GM08714 (cell line): Measurements from ENCODE around the gene HENMT1.
A peak's percentile ranks its signal among the peaks of the same experiment; 100 is the strongest.
"Not testable (repeated sequence)": the region's sequence is repeated elsewhere in the genome, so short reads cannot be mapped to it uniquely, and the experiment has no call there.

Experiments
- H3K4me3 ChIP-seq: fragments of 200-500 bp; sonication (Bioruptor generic); 2 replicates; pipeline ENCODE4 v1.5.1; 2014; ENCODE audit warnings: mild to moderate bottlenecking, low read length, inconsistent platforms
- ZNF274 ChIP-seq: IDR thresholded peaks from 2 replicates; pipeline ENCODE4 v1.6.1; 2012; ENCODE audit warnings: mild to moderate bottlenecking, low read depth, low read length

The HENMT1 gene

GRCh38 chr1:108661030-108661609 is at the start of gene HENMT1:
Gene HENMT1 (minus strand): TSS chr1:108661093. CDS start chr1:108659884, 1,209 bp downstream.
- H3K4me3 ChIP-seq: peak within 1 kb of the TSS; percentile 49; the same call in 1 of the 2 replicates
- no peak for TF ChIP-seq ZNF274

- no peak for TF ChIP-seq ZNF274
- no peak overlapping the region for H3K4me3 ChIP-seq
Measured at GRCh38 chr1:108708691-108709660, 48.1 kb upstream of the HENMT1 start.

- no peak overlapping the region for H3K4me3 ChIP-seq
- no peak for TF ChIP-seq ZNF274
Measured at GRCh38 chr1:108706643-108707042, 45.8 kb upstream of the HENMT1 start.

GRCh38 chr1:108704496-108704895 is 43.6 kb upstream of the HENMT1 start:
- TF ChIP-seq ZNF274: no peak
- H3K4me3 ChIP-seq: no peak overlapping the region

GRCh38 chr1:108703939-108704338 is 43.0 kb upstream of the HENMT1 start:
- H3K4me3 ChIP-seq: no peak overlapping the region
- TF ChIP-seq ZNF274: no peak

GRCh38 chr1:108702109-108702508 is 41.2 kb upstream of the HENMT1 start:
- not testable (repeated sequence) for H3K4me3 ChIP-seq

- TF ChIP-seq ZNF274: no peak
- H3K4me3 ChIP-seq: no peak overlapping the region
Measured at GRCh38 chr1:108701176-108701849, 40.4 kb upstream of the HENMT1 start.

- no peak for TF ChIP-seq ZNF274
- no peak overlapping the region for H3K4me3 ChIP-seq
Measured at GRCh38 chr1:108699375-108700332, 38.8 kb upstream of the HENMT1 start.

- H3K4me3 ChIP-seq: no peak overlapping the region; the same call in 1 of the 2 replicates
- no peak for TF ChIP-seq ZNF274
Measured at GRCh38 chr1:108695535-108695934, 34.6 kb upstream of the HENMT1 start.

GRCh38 chr1:108692724-108693655 is 32.1 kb upstream of the HENMT1 start:
- no peak for TF ChIP-seq ZNF274

GRCh38 chr1:108691942-108692723 is 31.2 kb upstream of the HENMT1 start, which contains the start of gene PRPF38B:
Gene PRPF38B (plus strand): TSS chr1:108692310. CDS start chr1:108692592, 282 bp downstream.
- peak within 1 kb of the TSS; percentile 91 for H3K4me3 ChIP-seq
- no peak for TF ChIP-seq ZNF274

More at GRCh38 chr1:108692724-108693655, 32.1 kb upstream of the HENMT1 start:
- peak overlapping the region; percentile 91 for H3K4me3 ChIP-seq

- TF ChIP-seq ZNF274: no peak
- peak overlapping the region; percentile 91 for H3K4me3 ChIP-seq
Measured at GRCh38 chr1:108691128-108691941, 30.4 kb upstream of the HENMT1 start.
